ELR (cell line): ENCODE results near the gene LARGE1.

ENCODE experiments used
- DNase-seq: peaks from one replicate; pipeline ENCODE4 v3.0.0-alpha.2; 2015; ENCODE audit warnings: low read depth

Gene LARGE1

GRCh38 chr22:33314316-33314715, 606.0 kb downstream of the LARGE1 start:
- no peak for DNase-seq

- DNase-seq = no peak
Measured at GRCh38 chr22:33303099-33303498, 617.2 kb downstream of the LARGE1 start.

- no peak for DNase-seq
Measured at GRCh38 chr22:33302549-33302948, 617.7 kb downstream of the LARGE1 start.

GRCh38 chr22:33302049-33302545, 618.2 kb downstream of the LARGE1 start:
- peak; percentile 15 for DNase-seq

GRCh38 chr22:33300165-33300564, 620.1 kb downstream of the LARGE1 start:
- DNase-seq = no peak

GRCh38 chr22:33299245-33299956, 620.9 kb downstream of the LARGE1 start:
- no peak for DNase-seq

- no peak for DNase-seq
Measured at GRCh38 chr22:33296941-33297340, 623.3 kb downstream of the LARGE1 start.

GRCh38 chr22:33288078-33288477, 632.2 kb downstream of the LARGE1 start:
- DNase-seq = no peak

- DNase-seq = no peak
Measured at GRCh38 chr22:33275073-33275443, 645.2 kb downstream of the LARGE1 start.

GRCh38 chr22:33274214-33275072, 645.8 kb downstream of the LARGE1 start:
- peak; percentile 1 for DNase-seq

GRCh38 chr22:33272871-33273270, 647.4 kb downstream of the LARGE1 start:
- no peak for DNase-seq

- DNase-seq = no peak
Measured at GRCh38 chr22:33272180-33272579, 648.1 kb downstream of the LARGE1 start.

- DNase-seq = no peak
Measured at GRCh38 chr22:33271390-33272161, 648.7 kb downstream of the LARGE1 start.

GRCh38 chr22:33270596-33270995, 649.7 kb downstream of the LARGE1 start:
- DNase-seq = no peak

GRCh38 chr22:33261699-33262098, 658.6 kb downstream of the LARGE1 start:
- DNase-seq = no peak

GRCh38 chr22:33260498-33260897, 659.8 kb downstream of the LARGE1 start:
- DNase-seq = no peak

GRCh38 chr22:33255791-33256190, 664.5 kb downstream of the LARGE1 start:
- no peak for DNase-seq

- DNase-seq = no peak
Measured at GRCh38 chr22:33248948-33249347, 671.3 kb downstream of the LARGE1 start.

GRCh38 chr22:33247758-33248157, 672.5 kb downstream of the LARGE1 start:
- no peak for DNase-seq

GRCh38 chr22:33242078-33242477, 678.2 kb downstream of the LARGE1 start:
- no peak for DNase-seq

GRCh38 chr22:33240888-33241475, 679.3 kb downstream of the LARGE1 start:
- DNase-seq = no peak

GRCh38 chr22:33232071-33232470, 688.2 kb downstream of the LARGE1 start:
- DNase-seq = no peak
